Jurkat, Clone E6-1 (cell line): ENCODE results near the gene CT45A10. TPM values are rescaled to one million over a fixed set of nuclear protein-coding genes. Genes with fewer than 3 reads are reported as not detected.
"Not testable (repeated sequence)": the region's sequence is repeated elsewhere in the genome, so short reads cannot be mapped to it uniquely, and the experiment has no call there.

ENCODE experiments used
- DNase-seq: peaks from one replicate; pipeline ENCODE4 v3.0.0-alpha.2; 2011; ENCODE audit warnings: low read depth, low spot score
- H3K4me3 ChIP-seq: 2 replicates; pipeline ENCODE4 v1.5.1; 2011; ENCODE audit warnings: mild to moderate bottlenecking, low read length, control low read depth, moderate library complexity
- polyA plus RNA-seq: library from polyadenylated mRNA; unstranded; fragments of >200 nt; gene quantifications from one replicate; pipeline ENCODE4 v1.2.1, GENCODE V29; 2012; ENCODE audit warnings: missing spikeins; ENCODE audit not compliant: insufficient read length, insufficient read depth

Gene CT45A10, protein sequence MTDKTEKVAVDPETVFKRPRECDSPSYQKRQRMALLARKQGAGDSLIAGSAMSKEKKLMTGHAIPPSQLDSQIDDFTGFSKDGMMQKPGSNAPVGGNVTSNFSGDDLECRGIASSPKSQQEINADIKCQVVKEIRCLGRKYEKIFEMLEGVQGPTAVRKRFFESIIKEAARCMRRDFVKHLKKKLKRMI
- polyA plus RNA-seq = not detected

DNA sequence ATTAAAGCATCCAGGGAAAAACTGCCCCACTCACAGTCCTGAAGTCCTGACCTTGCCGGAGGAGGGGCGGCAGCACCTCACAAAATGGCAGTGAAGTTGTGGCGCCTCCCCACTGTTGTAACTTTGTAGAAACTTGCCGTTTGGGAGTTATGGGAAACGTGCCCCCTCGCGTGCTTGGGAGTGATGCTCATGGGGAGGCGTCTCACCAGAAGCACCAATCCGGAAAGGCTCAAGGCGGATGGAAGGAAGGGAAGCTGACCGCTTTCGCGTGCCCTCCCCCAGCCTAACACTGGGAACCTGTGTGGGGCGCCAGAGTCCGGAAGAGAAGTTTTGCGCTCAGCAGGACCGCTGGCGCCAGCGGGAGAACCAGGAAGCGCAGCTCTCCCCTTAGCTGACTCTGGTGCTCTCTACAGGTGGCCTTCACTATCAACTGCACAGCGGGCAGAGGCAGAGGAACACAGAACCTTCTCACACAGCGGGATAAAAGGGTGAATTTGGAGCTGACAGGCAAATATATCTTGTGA is at the start of gene CT45A10, which contains the start of gene SAGE1:
Gene CT45A10, minus strand, starts transcription at position 151 of the 524 bp plus-strand sequence. CDS start 8,100 bp downstream, outside the sequence.
Gene SAGE1, plus strand, starts transcription at position 423 of the 524 bp plus-strand sequence. CDS start 2,527 bp downstream, outside the sequence.
- DNase-seq = no peak
- no peak within 1 kb of the TSS for H3K4me3 ChIP-seq

DNA sequence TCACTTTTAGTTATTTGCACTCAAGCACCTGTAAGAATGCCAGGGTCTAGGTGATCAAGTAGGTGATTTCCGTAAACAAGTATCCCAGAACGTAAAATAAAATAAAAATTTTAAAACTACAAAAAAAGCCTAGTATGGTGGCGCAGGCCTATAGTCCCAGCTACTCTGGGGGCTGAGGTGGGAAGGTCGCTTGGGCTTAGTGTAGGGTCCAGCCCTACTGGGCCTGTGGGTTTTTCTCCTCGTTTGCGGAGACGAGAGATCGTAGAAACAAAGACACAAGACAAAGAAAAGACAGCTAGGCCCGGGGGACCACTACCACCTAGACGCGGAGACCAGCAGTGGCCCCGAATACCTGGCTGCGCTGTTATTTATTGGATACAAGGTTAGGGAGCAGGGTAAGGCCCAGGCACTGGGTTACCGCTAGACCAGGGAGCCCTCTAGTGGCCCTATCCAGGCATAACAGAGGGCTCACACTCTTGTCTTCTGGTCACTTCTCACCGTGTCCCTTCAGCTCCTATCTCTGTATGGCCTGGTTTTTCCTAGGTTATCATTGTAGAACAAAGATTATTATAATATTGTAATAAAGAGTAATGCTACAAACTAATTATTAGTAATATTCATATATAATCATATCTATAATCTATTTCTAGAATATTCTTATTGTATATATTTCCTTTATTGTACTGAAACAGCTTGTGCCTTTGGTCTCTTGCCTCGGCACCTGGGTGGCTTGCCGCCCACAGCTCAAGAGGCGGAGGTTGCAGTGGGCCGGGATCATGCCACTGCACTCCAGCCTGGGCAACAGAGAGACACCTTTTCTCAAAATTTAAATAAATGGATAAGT is 38.6 kb upstream of the CT45A10 start:
- DNase-seq = peak; percentile 11
- no peak overlapping the region for H3K4me3 ChIP-seq

DNA sequence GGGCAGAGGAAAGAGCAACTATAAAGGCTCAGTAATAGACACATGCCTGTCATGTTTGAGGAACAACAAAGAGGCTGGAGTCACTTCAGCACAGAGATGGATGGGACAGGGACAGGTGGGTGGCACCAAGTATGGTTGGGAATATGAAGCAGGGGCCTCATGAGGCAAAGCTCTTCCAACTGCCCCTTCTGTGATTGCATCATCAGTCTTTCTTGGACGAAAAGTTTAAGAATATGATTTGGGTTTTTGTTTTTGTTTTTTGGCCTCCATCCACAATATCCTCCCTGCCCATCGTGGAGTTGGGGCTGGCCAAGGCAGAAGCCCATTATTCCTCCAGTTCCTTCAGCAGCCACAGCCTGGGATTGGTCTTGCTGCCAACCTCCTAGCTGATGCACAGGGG is 34.7 kb upstream of the CT45A10 start:
- DNase-seq = no peak
- H3K4me3 ChIP-seq = no peak overlapping the region

DNA sequence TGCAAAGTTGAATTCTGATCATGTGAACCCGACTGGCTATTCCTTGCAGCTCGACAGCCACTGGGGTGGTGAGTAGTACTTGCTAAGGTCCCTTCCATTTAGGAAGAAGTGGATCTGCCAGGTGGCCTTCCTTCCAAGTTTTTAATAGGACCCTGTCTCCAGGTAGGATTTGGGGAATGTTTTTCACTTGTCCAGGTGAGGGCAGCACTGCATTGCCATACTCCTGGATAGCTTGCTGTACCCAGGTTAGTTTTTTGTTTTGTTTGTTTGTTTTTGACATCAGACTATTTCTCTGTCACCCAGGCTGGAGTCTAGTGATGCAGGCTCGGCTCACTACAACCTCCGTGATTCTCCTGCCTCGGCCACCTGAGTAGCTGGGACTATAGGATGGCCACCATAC is 30.1 kb upstream of the CT45A10 start:
- no peak overlapping the region for H3K4me3 ChIP-seq
- no peak for DNase-seq

DNA sequence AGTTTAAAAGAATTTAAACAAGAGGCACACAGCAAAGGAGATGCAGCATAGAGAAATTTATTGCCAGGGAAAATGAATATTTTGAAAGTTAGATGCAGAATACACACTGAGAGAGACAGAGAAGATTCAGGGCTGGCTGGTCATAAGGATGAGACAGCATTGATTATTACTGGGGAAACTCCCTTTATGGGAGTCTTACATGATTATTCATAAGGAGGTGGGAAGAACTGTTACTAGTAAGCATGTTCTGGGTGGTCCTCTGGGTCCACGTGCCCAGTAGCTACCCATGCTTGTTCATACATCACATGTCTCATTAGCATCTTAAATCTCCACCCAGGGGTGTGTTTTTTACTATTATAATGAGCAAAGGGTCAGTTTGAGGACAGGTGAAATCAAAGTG is 27.3 kb upstream of the CT45A10 start:
- DNase-seq, H3K4me3 ChIP-seq: not testable (repeated sequence)

DNA sequence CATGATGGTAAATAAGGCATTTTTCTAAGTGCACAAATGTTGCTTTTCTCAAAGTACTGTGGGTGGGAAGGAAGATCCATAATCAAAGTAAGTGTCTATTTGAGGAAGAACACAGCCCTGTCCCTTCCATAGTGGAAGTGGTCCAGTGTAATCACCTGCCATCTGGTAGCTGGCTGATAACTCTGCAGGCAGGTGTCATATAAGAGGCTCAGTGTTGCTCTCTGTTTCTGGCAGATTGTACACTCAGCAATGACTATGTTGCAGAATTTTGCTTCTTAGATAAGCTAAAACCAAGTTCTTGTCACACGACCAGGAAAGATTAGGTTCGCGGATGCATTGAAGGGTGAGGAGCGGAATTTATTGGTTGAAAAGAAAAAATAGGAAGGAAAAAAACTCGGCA is 21.2 kb upstream of the CT45A10 start:
- no peak for DNase-seq
- H3K4me3 ChIP-seq = no peak overlapping the region

DNA sequence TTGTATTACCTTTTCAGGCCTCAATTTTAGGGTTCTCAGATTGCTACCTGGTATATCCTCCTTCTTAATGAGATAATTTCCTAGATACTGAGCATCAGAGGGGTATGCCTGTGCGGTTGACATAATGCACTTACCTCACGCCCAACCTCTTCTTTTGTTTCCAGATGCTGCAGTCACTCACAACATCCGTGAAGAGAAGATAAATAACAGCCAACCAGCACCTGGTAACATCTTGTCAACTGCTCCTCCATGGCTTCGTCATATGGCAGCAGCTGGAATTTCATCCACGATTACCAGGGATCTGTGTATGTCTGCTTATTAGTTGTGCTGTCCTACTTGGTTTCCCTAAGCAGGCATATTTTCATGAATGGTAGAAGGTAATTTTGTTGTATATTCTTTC is 17.0 kb upstream of the CT45A10 start:
- DNase-seq = no peak
- H3K4me3 ChIP-seq = no peak overlapping the region

DNA sequence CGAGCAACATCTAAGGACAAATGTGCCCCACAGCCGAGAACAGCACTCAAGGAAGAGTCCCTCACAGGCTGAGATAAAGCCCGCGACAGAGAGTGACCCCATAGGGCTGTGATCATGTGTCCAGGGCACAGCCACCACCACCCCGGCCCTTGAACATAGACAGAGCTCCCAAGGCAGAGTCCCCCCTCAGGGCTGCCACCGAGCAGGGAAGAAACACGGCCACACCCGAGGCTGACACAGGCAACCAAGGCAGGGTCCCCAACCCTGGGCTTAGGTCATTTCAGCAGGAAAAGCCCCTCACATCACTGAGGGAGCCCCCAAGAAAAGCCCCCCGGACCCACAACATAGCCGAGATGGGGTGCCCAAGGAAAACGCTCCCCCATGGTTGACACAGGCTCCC is 463 bp downstream of the CT45A10 start:
- H3K4me3 ChIP-seq = no peak overlapping the region
- DNase-seq = no peak

DNA sequence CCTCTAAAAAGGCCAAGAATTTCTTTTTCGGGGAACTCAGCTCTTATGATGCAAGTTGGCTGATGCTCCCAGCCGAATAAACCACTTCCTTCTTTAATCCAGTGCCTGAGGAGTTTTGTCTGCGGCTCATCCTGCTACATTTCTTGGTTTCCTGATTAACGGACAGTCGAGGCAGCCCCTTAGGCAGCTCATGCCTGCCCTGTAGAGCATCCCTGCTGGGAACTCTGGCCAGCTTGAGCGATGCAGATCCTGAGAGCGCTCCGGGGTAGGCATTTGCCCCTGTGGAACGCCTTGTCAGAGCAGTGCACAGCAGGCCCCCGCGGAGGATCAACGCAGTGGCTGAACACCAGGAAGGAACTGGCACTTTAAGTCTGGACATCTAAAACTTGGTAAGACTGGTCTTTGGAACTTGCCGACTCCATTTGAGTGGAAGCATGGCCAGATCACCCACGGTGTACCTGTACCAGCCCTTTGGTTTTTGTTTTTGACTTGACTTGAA is 3.1 kb downstream of the CT45A10 start:
- no peak for DNase-seq
- H3K4me3 ChIP-seq = no peak overlapping the region

DNA sequence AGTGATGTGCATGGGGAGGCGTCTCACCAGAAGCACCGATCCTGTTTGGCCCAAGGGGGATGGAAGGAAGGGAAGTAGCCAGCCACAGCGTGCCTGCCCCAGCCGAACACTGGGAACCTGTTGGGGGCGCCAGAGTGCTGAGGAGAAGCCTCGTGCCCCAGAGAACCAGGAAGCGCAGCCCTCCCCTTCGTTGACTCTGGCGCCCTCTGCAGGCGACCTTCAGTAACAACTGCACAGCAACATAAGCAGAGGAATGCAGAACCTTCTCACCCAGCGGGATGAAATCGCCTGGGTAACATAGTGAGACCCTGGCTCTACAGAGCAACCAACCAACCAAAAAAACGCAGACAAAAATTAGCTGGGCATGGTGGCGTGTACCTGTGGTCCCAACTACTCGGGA is 4.3 kb downstream of the CT45A10 start:
- not testable (repeated sequence) for H3K4me3 ChIP-seq
- peak; percentile 6 for DNase-seq

DNA sequence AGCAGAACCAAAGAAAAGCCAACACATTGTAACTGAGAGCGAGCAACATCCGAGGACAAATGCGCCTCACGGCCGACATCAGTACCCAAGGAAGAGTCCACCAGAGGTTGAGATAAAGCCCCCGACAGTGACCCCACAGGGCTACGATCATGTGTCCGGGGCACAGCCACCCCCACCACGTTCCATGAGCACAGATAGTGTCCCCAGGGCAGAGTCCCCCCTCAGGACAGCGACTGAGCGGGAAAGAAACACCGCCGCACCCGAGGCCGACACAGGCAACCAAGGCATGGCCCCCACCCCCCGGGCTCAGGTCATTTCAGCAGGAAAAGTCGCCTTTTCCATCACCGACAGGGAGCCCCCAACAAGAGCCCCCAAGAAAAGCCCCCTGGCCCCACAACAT is 5.0 kb downstream of the CT45A10 start:
- DNase-seq, H3K4me3 ChIP-seq: not testable (repeated sequence)

DNA sequence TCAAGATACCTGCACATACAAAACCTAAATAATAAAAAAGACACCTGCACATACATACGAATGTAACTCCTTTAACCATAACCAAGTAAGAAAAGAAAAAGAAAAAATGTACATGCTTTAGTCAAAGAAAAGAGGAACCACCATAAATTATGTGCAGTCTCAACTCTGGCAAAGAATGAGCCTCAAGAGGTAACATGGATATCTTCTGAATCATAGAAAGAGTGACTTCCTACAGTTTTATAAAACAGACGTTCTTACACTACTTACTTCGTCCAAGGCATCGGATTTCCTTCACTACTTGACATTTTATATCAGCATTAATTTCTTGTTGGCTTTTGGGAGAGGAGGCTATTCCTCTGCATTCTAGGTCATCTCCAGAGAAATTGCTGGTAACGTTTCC is 10.5 kb downstream of the CT45A10 start:
- DNase-seq, H3K4me3 ChIP-seq: not testable (repeated sequence)

DNA sequence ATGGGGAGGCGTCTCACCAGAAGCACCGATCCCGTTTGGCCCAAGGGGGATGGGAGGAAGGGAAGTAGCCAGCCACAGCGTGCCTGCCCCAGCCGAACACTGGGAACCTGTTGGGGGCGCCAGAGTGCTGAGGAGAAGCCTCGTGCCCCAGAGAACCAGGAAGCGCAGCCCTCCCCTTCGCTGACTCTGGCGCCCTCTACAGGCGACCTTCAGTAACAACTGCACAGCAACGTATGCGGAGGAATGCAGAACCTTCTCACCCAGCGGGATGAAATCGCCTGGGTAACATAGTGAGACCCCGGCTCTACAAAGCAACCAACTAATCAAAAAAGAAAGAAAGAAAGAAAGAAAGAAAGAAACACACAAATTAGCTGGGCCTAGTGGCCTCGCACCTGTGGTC is 21.5 kb downstream of the CT45A10 start, which contains the start of gene CT45A9:
Gene CT45A9, minus strand, starts transcription at position 101 of the 400 bp plus-strand sequence. CDS start 3,751 bp downstream, outside the sequence.
- not testable (repeated sequence) for H3K4me3 ChIP-seq, DNase-seq

DNA sequence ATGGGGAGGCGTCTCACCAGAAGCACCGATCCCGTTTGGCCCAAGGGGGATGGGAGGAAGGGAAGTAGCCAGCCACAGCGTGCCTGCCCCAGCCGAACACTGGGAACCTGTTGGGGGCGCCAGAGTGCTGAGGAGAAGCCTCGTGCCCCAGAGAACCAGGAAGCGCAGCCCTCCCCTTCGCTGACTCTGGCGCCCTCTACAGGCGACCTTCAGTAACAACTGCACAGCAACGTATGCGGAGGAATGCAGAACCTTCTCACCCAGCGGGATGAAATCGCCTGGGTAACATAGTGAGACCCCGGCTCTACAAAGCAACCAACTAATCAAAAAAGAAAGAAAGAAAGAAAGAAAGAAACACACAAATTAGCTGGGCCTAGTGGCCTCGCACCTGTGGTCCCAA is 38.8 kb downstream of the CT45A10 start, which contains the start of gene CT45A8:
Gene CT45A8, minus strand, starts transcription at position 101 of the 400 bp plus-strand sequence. CDS start 3,755 bp downstream, outside the sequence.
- H3K4me3 ChIP-seq, DNase-seq: not testable (repeated sequence)

DNA sequence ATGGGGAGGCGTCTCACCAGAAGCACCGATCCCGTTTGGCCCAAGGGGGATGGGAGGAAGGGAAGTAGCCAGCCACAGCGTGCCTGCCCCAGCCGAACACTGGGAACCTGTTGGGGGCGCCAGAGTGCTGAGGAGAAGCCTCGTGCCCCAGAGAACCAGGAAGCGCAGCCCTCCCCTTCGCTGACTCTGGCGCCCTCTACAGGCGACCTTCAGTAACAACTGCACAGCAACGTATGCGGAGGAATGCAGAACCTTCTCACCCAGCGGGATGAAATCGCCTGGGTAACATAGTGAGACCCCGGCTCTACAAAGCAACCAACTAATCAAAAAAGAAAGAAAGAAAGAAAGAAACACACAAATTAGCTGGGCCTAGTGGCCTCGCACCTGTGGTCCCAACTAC is 56.1 kb downstream of the CT45A10 start, which contains the start of gene CT45A7:
Gene CT45A7, minus strand, starts transcription at position 101 of the 400 bp plus-strand sequence. CDS start 3,747 bp downstream, outside the sequence.
- not testable (repeated sequence) for H3K4me3 ChIP-seq, DNase-seq
